Peyer's patch (tissue), 4 donors: Measurements from ENCODE around the gene SEMA3C.

Experiments used
- CTCF ChIP-seq, 6 experiments: fragments of 450-650 bp in 4 of 6; fragments of 200-600 bp in 2 of 6; sonication (generic) in 1 of 6; IDR thresholded peaks; one replicate each; pipeline ENCODE4 v1.5.1; 2017 to 2019; ENCODE audit warnings: antibody characterized with exemption in 6 of 6, mild to moderate bottlenecking in 3 of 6, moderate library complexity in 1 of 6
- POLR2A ChIP-seq, 2 donors: fragments of 450-650 bp; IDR thresholded peaks; one replicate each; pipeline ENCODE4 v1.5.1; 2017; ENCODE audit warnings: antibody characterized with exemption in 2 of 2, mild to moderate bottlenecking in 2 of 2, moderate library complexity in 2 of 2

GRCh38 chr7:80731281-80731680, 187.6 kb downstream of the SEMA3C start:
- TF ChIP-seq CTCF (IDR thresholded peaks at IDR 0.05) = no peak
- no peak for TF ChIP-seq POLR2A (IDR thresholded peaks at IDR 0.05)
